Right lobe of liver (tissue), 4 donors: ENCODE measurements around the gene FOXRED2.

ENCODE experiments used
- CTCF ChIP-seq, 4 donors: fragments of 200-600 bp in 3 of 4; fragments of 450-650 bp in 1 of 4; IDR thresholded peaks; one replicate each; pipeline versions ENCODE4 v1.5.1 to v1.8.0; 2016 to 2022; ENCODE audit warnings: antibody characterized with exemption in 4 of 4, mild to moderate bottlenecking in 2 of 4
- POLR2A ChIP-seq: fragments of 450-650 bp; IDR thresholded peaks from one replicate; pipeline ENCODE4 v1.6.1; 2017; ENCODE audit warnings: antibody characterized with exemption, mild to moderate bottlenecking
- donor health status: DM: no; HTN: no; CAD: no.
- donor health status: DM: no; HTN: no; CAD: no.
- donor health status: DM: no; HTN: yes; CAD: no.

GRCh38 chr22:36465232-36466021 lies 41.4 kb downstream of the FOXRED2 start:
- no peak for TF ChIP-seq CTCF (IDR thresholded peaks at IDR 0.05)
- TF ChIP-seq POLR2A: no peak
